AG08396 (cell line): Measurements from ENCODE around the gene TUSC2.
A peak's percentile ranks its signal among the peaks of the same experiment; 100 is the strongest.
"Not testable (repeated sequence)": the region's sequence is repeated elsewhere in the genome, so short reads cannot be mapped to it uniquely, and the experiment has no call there.

ENCODE experiments used
- DNase-seq: peaks from one replicate; pipeline ENCODE4 v3.0.0; 2012; ENCODE audit warnings: low spot score, mixed read lengths

TUSC2 gene

DNA sequence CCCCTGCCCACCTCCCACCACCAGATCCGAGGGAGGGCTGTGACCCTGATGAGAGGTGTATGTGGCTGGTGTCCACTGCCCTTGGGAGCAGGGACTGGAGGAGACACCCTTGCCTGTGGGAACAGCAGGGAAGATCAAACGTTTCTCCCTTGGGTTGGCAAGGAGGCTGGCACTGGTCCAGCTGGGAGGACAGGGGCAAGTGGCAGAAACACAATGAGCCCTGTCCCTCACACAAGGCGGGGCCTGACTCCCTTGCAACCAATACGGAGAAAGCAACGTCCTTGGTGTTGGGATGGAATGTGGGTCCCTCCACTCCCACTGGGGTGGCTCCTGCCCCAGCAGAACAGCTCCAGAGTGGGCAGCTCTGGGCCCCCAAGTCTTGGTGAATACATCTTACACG, 10.7 kb downstream of the TUSC2 start:
- no peak for DNase-seq

DNA sequence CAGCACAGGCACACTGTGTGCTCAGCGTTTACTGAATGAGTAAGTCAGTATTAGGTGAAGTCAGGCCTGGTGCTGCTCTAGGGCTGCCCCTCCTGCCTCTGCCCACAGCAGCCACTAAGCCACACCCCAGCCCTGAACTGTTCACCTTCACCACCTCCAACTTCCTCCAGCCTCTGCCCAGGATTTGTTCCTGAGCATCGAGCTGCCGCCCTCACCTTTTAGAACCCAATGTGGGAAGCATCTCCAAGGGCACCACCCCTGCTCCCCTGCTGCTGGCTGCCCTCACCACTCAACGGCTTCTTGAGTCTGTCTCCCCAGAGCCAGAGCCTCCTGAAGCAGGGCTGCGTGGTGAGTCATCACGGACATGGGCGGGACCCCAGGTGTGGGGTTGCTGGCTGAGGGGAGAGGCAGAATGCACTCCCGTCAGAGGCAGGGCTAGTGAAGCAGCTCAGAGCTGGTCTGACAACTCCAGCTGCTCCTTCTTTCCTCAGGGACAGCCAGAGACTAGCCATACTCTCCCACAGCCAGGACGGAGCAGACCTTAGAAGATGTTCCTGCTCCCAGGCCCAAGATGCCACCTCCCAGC, 11.3 kb downstream of the TUSC2 start:
- no peak for DNase-seq

DNA sequence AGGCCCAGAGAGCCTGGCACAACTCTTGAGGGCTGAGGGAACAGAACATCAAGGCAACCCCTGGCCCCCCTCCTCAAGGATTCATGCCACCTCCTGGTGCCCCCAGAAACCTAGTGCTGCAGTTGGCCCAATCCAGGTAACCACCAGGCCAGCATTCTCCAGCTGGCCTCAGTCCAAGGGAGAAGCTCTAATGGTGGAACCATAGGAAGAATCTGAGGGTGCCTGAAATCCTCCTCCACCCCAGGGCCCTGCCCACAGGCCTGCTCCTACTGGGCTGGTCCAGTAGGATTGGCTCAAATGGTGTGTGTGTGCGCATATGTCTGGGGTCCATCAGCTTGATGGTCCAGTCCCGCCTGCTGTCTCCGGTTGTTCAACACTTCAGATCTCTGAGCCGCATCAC, 13.2 kb downstream of the TUSC2 start:
- no peak for DNase-seq

DNA sequence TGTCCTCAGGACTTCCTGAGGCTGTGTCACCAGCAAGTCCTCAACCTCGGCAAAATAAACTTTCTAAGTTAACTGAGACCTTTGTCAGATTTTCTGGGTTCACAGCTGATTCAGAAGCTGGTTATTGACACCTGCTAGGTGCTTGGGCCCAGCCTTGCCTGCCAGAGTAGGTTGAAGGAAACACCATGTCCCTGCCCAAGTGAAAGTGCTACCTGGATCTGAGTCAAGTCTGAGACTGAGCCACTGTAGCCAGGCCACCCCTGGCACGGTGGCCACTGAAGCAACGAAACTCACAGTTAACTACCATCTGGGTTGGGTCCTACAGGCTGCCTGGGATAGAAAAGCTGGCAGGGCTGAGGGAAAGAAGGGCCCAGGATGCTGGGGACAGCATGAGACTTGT, 13.7 kb downstream of the TUSC2 start:
- no peak for DNase-seq

DNA sequence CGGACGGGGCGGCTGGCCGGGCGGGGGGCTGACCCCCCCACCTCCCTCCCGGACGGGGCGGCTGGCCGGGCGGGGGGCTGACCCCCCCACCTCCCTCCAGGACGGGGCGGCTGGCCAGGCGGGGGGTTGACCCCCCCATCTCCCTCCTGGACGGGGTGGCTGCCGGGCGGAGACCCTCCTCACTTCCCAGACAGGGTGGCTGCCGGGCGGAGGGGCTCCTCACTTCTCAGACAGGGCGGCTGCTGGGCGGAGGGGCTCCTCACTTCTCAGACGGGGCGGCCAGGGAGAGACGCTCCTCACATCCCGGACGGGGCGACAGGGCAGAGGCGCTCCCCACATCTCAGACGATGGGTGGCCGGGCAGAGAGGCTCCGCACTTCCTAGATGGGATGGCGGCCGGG, 16.0 kb downstream of the TUSC2 start:
- not testable (repeated sequence) for DNase-seq

DNA sequence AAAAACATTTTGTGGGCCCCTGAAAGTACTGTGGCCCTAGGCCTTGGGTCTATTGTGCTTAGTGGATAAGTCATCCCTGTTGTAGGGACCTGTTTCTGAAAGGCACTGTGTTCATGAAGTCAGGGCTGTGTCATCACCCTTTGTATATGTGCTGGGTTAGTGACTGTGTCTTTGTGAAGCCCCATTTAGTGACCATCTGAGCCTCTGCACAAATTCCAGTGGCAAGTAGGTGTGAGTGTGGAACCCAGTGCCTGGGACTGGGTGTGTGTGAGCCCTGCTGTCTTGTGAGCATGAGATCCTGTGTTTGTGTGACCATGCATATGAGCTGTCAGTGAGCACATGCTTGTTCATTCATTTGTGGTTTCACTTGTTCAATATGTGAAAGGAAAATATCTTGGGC, 23.4 kb downstream of the TUSC2 start:
- peak; percentile 65 for DNase-seq

DNA sequence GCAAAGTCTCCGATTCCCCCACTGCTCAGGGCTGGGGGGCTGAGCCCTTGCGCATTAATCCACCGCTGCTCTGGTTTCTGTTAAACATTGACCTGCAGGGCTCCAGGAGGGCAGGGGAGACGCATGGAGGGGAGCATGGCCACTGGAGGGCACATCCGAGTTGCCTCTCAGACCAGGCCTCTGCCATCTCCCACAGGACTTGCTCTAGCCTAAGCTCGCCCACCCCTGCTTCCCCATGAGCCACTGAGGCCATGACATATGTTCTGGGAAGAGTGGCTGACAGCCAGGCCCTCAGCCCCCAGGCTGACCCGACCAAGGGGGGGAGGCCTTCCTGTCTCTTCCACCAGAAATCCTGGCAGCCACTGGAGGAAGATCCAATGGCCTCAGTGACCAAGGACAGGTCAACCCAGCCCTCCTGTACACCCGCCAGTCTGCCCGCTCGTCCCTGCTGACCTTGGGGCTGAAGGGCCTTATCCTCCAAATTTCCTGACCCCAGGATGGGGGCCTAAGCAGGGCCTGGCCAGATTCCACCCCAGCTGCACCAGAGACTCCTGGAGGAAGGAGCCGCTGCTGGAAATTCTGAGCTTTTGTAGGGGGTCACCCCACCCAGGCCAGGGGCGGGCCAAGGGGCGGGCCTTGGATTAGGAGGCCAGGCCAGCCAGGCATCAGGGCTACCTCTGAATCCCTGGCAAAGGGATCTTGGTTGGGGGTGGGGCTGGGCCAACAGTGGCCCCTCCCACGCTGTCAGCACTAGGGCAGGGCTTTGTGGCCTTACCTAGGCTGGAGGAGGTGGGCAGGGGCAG, 24.8 kb downstream of the TUSC2 start, which contains the start of gene HYAL1:
HYAL1 (minus strand) TSS at position 562 of the 803 bp plus-strand sequence. CDS start 618 bp downstream, outside the sequence.
- DNase-seq: no peak

DNA sequence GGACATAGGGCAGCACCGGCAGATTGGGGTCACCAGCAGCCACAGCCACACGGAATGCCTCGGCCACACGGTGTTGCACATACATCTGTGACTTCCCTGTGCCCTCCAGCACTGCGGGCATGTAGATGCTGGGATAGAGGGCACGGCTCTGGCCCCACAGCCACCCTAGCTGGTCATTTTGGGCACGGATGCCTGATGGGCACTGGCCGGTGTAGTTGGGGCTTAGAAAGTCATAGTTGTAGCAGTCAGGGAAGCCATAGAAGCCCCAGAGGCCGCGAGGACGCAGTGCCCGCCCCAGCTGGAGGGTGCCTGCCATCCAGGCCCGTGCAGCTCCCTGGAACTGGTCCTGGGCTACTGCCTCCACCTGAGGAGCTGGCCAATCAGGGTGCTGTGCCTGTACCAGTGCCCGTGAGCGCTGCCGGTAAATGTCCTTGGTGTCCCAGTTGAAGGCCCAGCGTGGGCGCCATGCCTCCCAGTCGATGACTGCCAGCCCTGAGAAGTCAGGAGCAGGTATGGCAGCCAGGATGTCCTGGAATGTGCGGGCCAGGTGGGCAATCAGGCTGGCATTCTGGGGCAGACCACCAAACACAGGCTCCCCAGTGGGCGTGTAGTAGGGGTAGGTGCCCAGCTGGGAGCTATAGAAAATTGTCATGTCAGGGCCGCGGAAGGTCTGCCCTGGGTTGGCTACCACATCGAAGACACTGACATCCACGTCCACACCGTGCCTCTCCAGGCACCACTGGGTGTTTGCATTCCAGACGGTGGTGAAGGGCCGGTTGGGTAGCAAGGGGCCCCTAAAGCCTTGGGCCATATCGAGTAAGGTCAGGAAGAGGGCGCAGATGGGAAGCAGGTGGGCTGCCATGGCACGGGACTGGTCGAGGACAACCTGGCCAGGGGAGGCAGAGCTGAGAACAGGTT, 25.7 kb downstream of the TUSC2 start:
- DNase-seq: no peak

DNA sequence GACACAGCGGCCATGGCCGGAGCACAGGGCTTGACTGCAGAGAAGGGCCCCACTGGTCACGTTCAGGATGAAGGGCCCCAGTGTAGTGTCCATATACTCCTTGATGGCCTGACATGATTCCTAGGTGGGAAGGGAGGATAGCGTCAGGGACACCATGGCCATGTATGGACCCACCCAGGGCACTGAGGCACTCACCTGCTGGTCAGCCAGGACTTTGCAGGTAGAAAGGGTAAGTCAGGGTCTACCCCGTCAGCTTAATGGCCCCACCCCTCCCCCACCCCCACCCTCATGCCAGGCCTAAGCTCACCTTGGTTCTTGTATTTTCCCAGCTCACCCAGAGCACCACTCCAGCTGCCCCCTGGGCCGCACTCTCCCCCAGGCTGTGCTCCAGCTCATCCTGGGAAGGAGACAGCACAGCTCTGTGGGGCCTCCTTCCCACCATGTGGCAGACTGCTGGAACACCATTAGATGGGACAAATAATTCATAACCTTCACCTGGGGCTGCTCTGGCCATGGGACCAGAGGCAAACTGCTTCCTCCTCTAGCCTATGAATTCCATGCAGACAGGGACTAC, 27.3 kb downstream of the TUSC2 start:
- DNase-seq: no peak

DNA sequence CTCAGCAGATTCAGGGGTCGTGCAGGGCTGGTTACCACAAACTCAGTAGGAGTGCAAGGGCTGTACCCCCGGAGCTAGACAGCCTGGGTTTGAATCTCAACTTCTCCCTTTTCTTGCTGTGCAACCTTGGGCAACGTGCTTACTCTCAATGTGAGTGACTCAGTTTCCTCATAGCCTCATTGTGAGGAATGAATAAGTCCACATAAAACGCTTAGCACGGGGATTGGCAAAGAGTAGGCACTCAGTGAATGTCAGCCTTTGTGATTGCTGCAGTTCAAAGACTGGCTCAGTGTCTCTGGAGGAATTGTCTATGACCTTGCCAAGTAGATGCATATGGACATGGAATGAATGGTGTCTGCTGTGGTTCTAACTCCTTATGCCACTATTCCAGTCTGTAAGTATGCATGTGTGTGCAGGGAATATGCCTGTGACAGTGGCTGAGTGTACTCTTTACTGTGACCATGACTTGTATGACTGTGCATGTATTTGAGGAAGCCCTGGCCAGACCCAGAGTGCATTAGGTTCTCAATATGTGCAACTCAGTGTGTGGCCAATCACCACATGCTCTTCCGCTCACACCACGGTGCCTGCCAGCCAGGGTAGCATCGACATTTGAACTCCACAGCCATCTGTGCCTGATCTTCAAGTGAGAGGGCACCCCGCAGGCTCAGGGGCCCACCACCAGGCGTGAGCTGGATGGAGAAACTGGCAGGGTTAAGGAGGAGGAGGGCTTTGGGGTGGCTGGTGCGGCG, 27.9 kb downstream of the TUSC2 start:
- DNase-seq: no peak

DNA sequence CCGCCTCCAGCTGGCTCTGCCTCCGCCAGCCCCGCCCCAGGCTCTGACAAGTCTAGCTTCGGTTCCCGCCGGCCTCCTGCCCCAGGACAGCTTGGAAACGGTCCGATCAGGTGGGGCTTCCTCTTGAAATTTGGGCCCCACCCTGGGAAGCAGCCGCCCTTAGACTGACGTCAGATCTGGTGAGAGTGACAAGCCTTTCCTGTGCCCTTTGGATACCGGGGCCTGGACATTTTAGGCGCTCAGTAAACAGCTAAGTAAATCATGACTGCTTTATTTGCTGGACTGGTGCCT, 28.4 kb downstream of the TUSC2 start:
- DNase-seq: no peak

DNA sequence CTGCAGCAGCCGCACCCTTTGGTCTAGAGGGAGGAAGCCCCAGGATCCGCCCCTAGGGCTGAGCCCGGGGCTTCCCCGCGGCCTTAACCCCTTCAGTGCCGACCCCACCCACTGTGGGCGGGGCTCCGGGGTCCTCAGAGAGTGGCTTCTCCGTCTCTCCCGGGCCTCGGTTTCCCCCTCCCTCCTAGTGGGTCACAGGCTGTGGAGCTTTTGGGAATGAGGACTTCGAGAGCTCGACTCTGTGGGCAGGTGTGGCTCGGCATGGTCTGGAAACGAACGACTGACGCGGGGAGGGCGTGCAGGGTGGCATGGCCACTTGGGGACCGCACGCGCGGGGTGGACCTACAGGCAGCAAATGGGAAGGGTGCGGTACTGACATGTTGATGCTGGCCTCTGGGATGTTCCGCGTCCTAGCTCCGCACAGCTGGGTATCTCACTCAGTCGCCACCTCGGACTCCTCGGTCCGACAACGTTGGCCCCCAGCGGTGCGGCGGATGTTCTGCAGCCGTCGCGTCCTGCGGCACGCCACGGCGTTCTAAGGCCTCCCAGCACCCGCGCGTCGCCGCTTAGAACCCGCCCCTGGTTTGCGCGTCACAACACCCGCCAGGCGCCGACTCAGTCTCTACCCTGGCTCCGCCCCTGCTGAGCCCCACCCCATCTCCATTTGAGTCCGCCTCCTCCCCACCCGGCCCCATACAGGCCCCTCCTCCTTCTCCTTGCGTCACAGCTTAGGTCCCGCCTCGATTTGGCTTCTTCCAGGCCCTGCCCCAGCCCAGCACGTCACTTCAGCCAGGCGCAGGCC, 29.0 kb downstream of the TUSC2 start, which contains the start of the genes HYAL3 and NAA80:
HYAL3 (minus strand) TSS at position 570 of the 802 bp plus-strand sequence. CDS start 3,803 bp downstream, outside the sequence.
NAA80 (minus strand) TSS at position 570 of the 802 bp plus-strand sequence. CDS start 1,942 bp downstream, outside the sequence.
- DNase-seq: peak; percentile 99

DNA sequence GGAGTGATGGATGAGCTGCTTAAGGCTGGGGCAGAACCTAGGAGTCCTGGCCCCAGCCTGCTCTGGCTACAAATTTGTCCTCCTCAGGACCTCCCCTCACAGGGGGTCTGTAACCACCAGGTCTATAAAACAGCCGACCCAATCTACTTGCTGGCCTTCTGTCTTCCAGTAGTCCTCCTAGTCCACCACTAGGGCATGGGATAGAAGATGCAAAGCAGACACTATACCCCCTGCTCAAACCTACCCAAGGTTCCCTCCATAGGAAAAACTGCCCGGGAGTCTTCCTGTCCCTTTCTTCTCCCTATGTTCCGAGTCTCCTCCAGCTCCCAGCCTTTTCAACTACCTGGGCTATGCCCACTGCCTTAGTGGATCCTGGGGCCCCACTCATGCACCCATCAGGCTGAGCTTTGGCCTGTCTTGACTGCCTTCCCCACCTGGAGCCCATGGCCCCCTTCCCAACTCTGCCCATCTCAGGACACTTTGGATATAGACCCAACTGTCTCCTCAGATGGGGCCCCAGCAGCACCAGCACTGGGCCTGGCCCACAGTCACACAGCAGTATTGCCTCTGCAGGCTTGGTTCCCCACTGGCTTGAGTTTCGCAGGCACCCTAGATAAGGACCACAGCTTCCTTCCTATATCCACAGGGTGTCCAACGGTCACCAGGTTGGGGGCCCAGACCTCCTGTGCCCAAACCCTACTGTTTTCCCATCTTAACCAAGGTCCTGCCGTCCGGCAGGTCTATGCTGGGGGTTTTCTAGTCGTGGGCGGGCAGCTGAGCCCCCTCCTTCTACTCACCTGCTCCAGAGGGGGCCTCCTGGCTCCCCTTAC, 29.9 kb downstream of the TUSC2 start:
- DNase-seq: no peak

DNA sequence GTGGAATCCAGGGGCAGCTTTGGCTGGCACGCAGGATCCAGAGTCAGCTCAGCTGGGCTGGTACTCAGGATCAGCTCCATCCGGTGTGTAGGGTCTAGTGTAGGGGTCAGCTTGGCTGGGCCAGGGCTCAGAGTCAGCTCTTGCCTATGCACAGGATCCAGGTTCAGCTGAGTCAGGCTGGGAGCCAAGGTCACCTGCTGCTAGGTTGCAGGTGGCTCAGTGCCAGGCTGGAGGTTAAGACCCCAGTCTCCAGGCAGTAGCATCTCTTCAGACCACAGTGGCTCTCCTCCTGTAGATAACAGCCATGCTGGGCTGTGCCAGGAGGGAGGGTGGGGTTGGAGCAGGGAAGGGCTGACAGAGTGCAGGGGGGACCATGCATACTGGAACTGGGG, 30.6 kb downstream of the TUSC2 start:
- DNase-seq: no peak

DNA sequence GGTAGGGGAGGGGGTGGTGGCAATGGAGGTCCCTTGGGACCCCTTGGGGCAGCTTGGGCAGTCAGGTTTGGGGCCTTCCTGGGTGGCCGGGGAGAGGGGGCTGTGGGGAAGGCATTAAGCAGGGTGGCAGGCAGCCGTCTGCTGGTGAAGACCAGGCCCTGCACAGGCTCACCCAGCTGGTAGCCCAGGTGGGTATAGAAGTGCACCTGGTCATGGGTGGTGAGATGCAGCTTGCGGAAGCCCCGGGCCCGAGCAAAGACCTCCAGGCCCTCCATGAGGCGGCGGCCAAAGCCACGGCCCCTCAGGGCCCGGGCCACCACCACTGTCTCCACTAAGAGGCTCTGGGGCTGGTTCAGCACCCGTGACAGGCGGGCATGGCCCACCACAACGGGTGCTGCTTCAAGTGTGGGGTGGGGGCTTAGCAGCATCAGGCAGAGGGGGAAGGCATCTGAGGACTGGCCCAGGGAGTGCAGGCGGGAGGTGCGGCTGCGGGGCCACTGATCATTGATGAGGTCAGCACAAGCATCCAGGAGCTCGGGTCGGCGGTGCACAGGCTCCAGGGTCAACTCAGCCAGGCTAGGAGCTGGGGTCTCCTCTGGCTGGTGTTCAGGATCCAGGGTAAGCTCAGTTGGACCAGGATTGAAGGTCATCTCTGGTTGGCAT, 31.2 kb downstream of the TUSC2 start:
- no peak for DNase-seq

DNA sequence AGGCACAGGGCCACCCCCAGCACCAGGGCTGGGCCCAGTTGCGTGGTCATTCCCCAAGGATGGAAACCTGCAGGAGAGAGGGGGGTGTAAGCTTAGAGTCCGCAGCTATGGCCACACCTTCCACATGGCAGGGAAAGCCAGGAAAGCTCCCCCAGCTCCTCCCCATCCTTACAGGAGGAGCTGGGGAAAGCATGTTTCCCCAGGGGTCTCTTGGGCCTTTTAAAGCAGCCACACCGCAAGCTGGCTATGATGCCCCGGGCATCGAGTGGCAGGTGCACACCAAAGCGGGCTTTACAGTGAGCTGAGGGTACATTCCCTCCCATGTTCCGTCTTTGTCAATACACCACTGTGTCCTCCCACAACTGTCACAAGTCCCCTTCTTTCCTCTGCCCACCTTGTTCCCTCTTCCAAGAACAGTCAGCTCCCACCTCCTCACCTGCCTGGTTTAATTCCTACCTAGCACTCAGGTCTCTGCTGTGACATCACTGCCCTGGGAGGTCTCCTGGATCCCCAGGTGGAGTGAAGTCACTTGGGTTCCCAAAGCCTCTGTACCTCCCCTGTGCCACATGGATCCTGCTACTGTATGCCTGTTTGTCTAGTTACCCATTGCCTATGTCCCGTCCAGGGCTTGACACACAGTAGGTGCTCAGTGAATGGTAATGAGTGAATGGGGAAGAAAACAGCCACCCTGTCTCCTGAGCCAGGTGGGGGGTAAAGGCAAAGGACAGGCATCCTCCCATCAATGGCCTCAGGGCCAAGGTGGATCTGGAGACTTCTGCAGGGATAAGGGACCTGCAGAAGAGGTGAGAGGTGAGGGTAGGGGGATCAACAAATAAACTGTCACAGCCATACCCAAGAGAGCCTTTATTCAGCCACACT, 32.2 kb downstream of the TUSC2 start:
- no peak for DNase-seq

DNA sequence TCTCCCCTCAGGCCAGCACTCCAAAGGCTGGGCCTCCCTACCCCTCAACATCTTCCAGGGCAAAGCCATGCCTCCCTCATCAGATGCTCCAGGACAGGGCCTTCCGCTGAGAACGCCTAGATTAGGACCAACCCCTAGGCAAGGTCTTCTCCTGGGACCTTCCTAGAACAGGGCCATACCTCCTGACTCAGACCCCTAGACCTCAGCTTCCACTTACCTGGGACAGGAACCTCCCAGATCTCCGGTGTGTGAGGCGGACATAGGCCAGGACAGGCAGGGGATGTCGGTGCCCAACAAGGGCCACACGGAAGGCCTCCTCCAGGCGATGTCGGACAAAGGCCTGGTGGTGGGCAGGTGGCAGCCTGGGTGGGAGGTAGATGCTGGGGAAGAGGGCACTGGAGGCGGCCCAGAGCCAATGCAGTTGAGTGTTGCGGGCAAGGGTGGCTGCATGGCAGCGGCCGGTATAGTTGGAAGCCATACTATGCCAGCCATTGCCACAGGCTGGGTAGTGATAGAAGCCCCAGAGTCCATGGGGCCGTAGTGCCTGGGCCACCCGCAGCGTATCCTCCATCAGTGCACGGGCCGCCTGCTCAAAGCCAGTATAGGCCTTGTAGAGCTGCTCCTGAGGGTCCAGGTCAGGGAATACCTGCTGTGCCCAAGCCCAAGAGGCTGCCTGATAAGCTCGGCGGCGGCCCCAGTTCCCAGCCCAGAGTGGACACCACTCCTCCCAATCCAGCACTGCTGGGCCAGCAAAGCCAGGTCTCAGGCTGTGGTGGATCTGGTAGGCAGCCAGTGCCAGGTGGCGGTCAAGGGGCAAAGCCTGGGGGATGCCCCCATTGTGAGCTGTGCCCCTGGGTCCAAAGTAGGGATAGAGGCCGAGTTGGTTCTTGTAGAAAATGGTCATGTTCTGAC, 33.3 kb downstream of the TUSC2 start:
- no peak for DNase-seq
